NCI-H2171 treated with DMSO at 0.1 percent for 48 hours (cell line): ENCODE measurements around the gene PCDHA1.
"Not testable (repeated sequence)": the region's sequence is repeated elsewhere in the genome, so short reads cannot be mapped to it uniquely, and the experiment has no call there.

Experiments
- DNase-seq: peaks from one replicate; lab custom pipeline; 2025; lab: John Stamatoyannopoulos, UW

PCDHA1 gene

GRCh38 chr5:140849831-140850634 lies 64.1 kb downstream of the PCDHA1 start:
- not testable (repeated sequence) for DNase-seq

DNA sequence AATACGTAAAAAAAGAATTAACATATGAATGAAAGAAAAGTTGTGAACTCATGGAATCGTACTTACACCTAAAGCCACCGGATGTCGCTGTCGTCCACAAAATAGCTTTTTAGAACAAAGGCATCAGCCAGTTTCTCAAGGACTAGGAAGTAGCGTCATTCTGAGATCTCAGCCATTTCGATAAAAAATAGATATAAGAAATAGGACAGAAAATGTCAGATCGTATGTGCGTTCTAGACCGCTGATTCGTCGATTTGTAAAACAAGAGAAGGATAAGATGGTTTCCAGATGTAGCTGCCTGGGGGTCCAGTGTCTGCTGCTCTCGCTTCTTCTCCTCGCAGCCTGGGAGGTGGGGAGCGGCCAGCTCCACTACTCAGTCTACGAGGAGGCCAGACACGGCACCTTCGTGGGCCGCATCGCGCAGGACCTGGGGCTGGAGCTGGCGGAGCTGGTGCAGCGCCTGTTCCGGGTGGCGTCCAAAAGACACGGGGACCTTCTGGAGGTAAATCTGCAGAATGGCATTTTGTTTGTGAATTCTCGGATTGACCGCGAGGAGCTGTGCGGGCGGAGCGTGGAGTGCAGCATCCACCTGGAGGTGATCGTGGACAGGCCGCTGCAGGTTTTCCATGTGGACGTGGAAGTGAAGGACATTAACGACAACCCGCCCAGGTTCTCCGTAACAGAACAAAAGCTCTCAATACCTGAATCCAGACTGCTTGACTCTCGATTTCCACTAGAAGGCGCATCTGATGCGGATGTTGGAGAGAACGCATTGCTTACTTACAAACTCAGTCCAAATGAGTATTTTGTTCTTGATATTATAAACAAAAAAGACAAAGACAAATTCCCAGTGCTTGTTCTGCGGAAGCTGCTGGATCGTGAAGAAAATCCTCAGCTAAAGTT lies 70.1 kb downstream of the PCDHA1 start, which contains the start of gene PCDHA10:
TSS of gene PCDHA10 (plus strand) at position 126 of the 903 bp plus-strand sequence. CDS start at position 278, 152 bp downstream.
- DNase-seq, result no peak

DNA sequence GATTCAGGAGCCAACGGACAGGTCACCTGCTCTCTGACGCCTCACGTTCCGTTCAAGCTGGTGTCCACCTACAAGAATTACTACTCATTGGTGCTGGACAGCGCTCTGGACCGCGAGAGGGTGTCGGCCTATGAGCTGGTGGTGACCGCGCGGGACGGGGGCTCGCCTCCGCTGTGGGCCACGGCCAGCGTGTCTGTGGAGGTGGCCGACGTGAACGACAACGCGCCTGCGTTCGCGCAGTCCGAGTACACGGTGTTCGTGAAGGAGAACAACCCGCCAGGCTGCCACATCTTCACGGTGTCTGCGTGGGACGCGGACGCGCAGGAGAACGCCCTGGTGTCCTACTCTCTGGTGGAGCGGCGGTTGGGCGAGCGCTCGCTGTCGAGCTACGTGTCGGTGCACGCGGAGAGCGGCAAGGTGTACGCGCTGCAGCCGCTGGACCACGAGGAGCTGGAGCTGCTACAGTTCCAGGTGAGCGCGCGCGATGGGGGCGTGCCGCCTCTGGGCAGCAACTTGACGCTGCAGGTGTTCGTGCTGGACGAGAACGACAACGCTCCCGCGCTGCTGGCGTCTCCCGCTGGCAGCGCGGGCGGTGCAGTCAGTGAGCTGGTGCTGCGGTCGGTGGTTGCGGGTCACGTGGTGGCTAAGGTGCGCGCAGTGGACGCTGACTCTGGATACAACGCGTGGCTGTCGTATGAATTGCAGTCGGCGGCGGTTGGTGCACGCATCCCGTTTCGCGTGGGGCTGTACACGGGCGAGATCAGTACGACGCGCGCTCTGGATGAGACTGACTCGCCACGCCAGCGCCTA lies 71.4 kb downstream of the PCDHA1 start:
- DNase-seq, result no peak

GRCh38 chr5:140857987-140858240 lies 72.0 kb downstream of the PCDHA1 start:
- no peak for DNase-seq

- no peak for DNase-seq
Observed at GRCh38 chr5:140862441-140863295, 76.7 kb downstream of the PCDHA1 start.

DNA sequence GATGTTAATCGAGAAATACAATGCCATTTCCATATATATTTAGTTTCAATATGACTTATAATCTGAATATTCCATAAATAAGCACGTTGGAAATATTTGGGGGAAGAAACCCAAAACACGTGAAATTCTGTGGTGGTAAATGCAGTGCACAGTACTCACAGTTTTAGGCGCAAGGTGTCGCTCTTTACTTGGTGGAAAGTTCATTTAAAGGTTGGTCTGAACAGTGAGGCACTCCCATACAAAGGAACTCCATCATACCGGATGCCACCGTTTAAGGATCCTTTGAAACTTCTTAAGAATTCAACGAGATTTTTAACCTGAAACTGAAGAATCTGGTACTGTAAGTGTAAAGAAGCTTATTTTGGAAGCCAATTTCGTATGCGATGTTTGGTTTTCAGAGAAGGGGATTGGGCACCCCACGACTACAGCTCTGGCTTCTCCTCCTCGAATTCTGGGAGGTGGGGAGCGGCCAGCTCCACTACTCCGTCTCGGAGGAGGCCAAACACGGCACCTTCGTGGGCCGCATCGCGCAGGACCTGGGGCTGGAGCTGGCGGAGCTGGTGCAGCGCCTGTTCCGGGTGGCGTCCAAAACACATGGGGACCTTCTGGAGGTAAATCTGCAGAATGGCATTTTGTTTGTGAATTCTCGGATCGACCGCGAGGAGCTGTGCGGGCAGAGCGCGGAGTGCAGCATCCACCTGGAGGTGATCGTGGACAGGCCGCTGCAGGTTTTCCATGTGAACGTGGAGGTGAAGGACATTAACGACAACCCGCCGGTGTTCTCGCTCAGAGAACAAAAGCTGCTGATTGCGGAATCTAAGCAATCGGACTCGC lies 83.0 kb downstream of the PCDHA1 start, which contains the start of gene PCDHA11:
TSS of gene PCDHA11 (plus strand) at position 237 of the 834 bp plus-strand sequence. CDS start at position 384, 147 bp downstream.
- no peak for DNase-seq

GRCh38 chr5:140869555-140869886 lies 83.6 kb downstream of the PCDHA1 start:
- DNase-seq, result no peak

- no peak for DNase-seq
Observed at GRCh38 chr5:140870221-140871201, 84.6 kb downstream of the PCDHA1 start.

GRCh38 chr5:140875085-140876065 lies 89.4 kb downstream of the PCDHA1 start, which contains the start of gene PCDHA12:
Gene PCDHA12, plus strand, starts transcription at chr5:140875308. Its CDS starts 165 bp downstream, at chr5:140875473.
- no peak for DNase-seq

- not testable (repeated sequence) for DNase-seq
Observed at GRCh38 chr5:140876541-140877261, 90.8 kb downstream of the PCDHA1 start.

DNA sequence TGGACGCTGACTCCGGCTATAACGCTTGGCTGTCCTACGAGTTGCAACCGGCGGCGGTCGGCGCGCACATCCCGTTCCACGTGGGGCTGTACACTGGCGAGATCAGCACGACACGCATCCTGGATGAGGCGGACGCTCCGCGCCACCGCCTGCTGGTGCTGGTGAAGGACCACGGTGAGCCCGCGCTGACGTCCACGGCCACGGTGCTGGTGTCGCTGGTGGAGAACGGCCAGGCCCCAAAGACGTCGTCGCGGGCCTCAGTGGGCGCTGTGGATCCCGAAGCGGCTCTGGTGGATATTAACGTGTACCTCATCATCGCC lies 91.3 kb downstream of the PCDHA1 start:
- DNase-seq, result no peak

DNA sequence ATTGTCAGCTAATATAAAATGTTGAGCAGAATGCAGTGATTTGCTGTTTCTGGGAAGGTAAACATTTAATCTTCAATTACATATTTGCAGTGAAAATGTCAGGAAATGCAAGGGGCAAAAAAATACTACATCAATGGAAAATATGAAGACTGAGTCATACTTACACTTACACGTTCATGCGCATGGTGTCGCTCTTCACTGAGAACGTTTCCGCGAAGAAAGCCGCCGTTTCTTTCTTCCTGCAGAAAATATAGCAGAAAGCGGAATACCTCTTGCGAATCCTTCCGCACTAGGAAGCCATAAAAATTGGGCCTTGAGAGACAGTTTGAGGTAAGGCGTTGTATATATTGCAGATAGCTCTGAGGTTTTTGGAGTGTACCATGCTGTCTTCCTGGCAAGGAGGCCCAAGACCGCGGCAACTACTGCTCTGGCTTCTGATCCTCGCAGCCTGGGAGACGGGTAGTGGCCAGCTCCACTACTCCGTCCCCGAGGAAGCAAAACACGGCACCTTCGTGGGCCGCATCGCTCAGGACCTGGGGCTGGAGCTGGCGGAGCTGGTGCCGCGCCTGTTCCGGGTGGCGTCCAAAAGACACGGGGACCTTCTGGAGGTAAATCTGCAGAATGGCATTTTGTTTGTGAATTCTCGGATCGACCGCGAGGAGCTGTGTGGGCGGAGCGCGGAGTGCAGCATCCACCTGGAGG lies 96.1 kb downstream of the PCDHA1 start, which contains the start of gene PCDHA13:
TSS of gene PCDHA13 (plus strand) at position 236 of the 702 bp plus-strand sequence. CDS start at position 381, 145 bp downstream.
- no peak for DNase-seq

DNA sequence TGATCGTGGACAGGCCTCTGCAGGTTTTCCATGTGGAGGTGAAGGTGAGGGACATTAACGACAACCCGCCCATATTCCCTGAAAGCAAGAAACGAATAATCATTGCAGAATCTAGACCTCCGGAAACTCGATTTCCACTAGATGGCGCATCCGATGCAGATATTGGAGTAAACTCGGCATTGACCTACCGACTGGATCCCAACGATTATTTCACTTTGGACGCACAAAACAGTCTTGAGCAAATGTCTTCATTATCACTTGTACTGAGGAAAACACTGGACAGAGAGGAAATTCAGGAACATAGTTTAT lies 96.6 kb downstream of the PCDHA1 start:
- DNase-seq, result no peak

GRCh38 chr5:140883373-140883772 lies 97.4 kb downstream of the PCDHA1 start:
- DNase-seq, result no peak

DNA sequence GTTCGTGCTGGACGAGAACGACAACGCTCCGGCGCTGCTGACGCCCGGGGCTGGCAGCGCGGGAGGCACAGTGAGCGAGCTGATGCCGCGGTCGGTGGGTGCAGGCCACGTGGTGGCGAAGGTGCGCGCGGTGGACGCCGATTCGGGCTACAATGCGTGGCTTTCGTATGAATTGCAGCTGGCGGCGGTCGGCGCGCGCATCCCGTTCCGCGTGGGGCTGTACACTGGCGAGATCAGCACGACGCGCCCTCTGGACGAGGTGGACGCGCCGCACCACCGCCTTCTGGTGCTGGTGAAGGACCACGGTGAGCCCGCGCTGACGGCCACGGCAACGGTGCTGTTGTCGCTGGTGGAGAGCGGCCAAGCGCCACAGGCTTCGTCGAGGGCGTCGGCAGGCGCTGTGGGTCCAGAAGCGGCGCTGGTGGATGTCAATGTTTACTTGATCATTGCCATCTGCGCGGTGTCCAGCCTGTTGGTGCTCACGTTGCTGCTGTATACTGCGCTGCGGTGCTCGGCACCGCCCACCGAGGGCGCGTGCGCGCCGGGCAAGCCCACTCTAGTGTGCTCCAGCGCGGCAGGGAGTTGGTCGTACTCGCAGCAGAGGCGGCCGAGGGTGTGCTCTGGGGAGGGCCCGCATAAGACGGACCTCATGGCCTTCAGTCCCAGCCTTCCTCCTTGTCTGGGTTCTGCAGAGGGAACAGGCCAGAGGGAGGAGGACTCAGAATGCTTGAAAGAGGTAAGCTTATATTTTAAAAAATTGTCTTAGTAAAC lies 98.2 kb downstream of the PCDHA1 start:
- DNase-seq, result no peak

DNA sequence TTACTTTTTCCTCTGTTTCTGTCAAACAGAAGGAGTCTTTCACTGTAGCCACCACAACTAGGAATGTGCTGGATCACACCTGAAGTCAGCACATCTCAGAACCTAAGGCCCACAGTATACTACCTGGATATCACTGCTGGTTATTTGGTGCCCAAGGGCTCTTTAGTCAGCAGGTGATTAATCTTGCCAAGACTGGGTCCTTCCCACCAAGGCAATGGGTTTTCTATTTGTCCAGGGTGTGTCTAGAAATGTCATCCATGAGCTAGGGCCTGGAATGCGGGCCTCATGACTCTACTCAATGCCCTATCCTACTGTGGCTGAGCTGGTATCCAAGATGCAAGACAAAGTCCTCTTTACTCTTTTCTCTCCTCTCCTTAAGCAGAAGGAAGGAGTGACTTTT lies 130.4 kb downstream of the PCDHA1 start:
- DNase-seq, result no peak
